KG1 (cell line): ENCODE measurements around the gene ITSN1.

Source experiments
- DNase-seq: peaks from one replicate; lab custom pipeline; 2025; lab: John Stamatoyannopoulos, UW

ITSN1 gene

DNA sequence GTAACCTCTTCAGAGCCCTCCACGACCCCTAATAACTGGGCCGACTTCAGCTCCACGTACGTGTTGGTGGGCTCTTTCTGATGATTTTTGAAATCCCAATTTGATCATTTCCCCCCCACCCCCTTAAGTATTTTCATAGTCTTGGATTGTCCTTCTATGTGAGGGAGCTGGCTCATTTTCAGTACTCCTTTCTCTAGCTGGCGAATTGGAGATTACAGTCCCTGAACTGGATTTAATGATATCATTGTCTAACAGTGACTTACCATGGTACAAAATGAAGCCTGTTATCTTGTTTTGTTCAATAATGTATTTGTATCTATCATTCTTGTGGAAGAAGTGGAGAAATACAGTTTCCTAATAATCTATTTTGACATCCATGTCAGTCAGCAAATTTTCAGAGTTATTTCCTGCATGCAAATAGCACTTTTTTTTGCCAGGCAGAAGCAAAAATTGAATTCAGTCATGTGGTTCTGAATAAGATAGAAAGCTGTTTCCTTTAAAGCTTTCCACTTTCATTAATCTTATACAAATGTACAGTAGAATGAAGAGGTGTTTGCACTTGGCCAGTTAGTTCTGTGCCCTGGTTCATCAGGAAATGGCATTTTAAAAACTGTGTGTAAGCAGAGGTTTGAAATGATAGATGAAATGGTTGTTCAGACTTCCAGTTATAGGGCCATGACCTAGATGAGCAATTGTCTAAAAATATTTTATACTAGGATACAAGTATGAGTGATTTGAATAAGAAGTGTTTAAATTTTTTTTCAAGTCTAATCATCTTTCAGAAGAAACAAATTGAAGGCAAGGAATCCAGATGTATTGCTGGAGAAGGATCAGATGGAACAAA is 169.1 kb downstream of the ITSN1 start:
- DNase-seq = no peak

GRCh38 chr21:33813832-33814365 is 171.6 kb downstream of the ITSN1 start:
- DNase-seq = no peak

- no peak for DNase-seq
Observed at GRCh38 chr21:33815143-33815707, 172.9 kb downstream of the ITSN1 start.

DNA sequence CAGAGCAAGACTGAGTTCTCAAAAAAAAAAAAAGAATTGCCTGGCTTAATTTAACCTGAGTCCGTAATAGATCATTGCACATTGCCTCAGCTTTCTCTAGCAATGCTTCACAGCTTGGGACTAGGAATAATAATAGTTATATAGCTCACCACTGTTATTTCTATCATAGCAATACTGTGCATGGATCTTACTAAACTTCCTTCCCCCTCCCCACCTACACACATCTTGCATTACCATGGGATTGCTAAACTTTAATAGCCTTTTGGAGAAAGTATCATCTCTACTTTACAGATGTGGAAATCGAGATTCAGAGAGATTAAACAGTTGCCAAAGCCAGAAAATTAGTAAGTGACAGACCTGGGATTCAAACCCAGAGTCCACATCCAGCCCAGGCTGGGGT is 173.9 kb downstream of the ITSN1 start:
- DNase-seq = no peak

GRCh38 chr21:33817138-33817537 is 174.8 kb downstream of the ITSN1 start:
- no peak for DNase-seq

DNA sequence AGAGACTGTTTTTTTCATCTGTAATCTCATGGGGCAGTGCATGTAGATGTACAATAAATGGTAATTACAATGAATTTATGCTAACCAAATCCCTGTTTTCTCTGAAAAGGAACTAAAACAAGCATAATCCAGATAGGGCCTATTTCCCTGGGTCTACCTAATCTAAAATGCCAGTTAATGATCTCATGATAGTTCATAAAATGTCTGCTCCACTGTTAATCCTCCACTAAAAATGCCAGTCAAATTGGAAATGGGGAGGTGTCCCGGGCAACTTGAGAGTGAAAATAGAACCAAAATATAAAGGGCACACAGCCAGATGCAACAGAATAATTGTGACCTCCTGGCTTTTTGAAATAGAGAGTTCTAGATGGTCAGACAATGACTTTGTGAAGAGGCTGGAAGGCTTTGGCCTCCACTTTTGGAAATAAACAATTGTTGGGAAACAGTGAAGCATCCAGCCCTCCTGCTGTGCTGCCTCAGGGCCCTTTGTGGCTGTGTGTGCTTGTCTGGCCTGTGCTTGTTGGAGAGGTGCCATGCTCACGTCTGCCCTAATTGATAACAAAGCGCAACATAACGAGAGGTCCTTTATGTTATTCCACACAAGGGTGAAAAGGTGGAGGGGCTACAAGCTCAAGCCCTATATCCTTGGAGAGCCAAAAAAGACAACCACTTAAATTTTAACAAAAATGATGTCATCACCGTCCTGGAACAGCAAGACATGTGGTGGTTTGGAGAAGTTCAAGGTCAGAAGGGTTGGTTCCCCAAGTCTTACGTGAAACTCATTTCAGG is 175.6 kb downstream of the ITSN1 start:
- DNase-seq = no peak

DNA sequence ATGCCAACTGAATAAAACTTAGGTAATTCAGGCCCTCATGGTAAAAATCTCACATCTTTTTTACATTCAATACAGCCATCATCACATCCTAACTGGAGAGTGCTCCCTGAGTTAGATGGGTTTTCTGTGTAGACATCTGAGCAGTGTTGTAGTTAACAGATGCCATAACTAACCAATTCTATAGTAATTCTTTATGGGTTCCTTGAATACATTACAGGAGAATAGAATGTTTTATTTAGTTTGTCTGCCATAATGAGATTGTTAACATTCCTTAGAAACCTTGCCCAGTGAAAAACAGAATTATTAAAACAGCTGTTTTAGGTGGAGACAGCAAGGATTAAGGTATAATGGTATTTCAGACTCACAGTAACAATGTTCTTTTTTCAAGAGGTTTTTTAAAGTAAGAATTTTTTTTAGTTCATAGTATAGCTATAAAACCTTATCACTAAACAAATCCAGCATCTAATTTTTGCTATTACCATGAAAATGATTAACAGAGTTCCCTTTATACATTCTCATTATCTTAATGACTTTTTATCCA is 178.0 kb downstream of the ITSN1 start:
- DNase-seq = no peak

DNA sequence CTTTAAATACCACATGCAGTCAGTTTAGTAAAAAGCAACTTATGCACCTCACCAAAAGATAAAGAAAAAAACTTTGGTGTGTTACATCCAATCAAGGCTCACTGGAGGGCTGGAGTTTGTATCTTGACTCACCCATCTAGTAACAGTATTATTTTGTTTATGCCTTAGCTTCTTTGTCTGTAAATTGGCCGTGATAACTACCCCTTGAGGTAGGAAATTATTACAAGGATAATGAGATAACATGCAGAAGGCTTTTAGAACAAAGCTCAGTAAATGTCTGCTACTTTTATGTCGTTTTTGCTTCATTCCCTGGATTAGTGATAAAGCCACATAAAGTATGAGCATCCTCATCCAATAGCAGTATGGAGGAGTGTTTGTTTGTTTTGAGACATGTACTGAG is 178.5 kb downstream of the ITSN1 start:
- no peak for DNase-seq

GRCh38 chr21:33821503-33822322 is 179.4 kb downstream of the ITSN1 start:
- DNase-seq = no peak

DNA sequence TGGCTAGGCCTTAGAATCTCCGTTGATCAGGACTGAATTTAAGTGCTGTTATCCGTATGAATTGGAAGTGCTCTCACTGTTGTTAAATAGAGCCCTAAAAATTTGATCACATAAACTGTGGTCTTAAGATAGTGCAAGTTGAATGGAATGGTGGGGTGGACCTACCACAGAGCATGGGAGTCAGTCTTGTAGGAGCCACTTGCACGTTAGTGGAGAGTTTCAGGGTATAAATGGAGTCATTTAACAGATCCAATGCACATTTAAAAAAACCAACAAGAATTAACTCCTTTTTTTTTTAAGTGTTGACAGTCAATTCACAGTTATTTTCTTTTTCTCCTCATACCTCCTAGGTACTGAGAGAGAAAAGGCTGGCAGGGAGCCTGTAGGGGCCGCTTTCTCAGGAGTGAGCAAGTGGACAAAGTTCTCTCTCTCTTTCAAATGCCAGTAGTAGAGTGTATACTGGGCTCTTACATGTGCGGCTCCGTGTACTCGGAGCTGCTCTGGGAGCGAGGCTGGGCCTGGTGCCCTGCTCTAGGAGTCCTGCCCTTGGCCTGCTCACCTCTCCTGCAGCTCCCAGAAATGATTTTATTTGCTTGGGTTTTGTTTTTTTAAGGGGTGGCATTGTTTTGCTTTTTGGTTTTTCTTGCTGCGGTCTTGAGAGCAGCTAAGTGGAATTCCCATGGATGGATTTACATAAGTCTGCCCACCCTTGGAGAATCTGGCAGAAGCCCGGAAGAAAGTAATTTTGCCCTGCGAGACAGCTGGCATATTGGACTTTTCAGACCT is 182.0 kb downstream of the ITSN1 start:
- DNase-seq = no peak

DNA sequence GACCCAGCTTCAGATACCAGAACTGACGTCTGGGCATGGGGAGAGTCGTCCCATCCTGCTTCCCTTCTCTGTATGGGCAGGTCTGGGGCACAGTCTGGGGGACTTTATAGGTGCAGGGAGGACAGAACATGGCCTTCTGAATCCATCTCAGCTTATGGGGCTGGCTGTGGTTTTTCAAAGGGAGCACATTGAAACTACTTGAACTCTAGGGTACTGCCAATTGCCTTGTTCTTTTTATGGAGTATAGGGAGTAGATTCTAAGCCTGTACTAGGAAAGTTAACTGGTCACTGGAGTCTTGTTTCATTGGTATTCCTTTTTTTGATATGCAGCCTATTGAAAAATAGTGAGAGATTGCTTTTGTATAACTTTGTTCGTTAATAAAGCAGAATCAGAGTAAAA is 183.1 kb downstream of the ITSN1 start:
- no peak for DNase-seq

DNA sequence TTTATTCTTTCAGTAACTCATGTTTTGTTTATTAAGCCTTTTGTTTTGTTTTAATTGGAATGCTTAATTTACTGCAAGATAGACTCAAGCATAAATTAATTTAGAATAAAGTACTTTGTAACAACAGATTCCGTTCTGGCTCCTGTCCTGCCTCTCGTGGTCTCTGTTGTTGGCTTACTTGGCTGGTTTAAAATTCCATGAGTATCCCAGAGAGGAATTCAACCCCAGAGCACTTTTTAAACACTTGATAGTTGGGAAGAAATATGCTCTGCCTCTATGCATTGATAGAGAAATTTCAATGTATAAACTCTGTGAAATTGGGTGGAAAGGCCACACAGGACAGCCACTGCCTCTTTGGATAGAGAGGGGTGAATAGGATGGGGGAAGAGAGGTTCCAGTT is 183.6 kb downstream of the ITSN1 start:
- no peak for DNase-seq

- no peak for DNase-seq
Observed at GRCh38 chr21:33828083-33828482, 185.8 kb downstream of the ITSN1 start.

DNA sequence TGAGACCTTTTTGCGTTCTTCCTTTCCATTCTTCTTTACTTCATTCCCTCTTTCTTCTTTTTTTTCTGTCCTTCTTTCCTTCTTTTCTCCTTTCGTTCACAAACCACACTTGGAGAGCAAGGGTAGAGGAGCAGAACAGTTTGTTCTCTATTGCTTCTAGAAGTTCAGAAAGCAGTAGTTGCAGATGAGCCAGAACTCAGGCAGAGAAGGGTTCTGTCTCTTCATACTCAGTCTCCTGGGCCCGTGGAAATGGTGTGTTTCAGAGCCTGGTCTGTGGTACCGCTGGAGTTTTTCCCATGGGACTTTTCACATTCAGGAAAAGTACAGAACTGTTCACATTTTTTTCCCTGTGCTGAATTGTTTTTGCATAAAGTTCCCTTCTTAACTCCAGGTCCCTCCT is 186.3 kb downstream of the ITSN1 start:
- DNase-seq = no peak

DNA sequence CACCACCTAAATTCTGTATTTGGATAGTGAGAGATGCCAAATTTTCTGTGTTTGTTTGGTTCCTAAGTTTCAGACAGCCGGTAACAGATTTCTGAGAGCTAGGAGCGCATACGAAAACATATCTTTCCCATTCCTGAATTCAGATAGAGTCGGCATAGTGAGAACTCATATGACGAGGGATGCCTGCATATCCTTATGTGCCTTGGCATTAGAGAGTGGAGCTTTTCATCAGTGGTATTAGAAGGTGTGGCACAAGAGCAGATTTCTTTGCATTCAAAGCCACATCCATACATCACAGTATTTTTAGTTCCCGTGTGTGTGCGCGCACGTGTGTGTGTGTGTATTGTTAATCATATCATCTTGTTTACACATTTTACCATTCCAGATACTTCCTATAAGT is 187.5 kb downstream of the ITSN1 start:
- DNase-seq = no peak

- no peak for DNase-seq
Observed at GRCh38 chr21:33831962-33832659, 189.8 kb downstream of the ITSN1 start.

DNA sequence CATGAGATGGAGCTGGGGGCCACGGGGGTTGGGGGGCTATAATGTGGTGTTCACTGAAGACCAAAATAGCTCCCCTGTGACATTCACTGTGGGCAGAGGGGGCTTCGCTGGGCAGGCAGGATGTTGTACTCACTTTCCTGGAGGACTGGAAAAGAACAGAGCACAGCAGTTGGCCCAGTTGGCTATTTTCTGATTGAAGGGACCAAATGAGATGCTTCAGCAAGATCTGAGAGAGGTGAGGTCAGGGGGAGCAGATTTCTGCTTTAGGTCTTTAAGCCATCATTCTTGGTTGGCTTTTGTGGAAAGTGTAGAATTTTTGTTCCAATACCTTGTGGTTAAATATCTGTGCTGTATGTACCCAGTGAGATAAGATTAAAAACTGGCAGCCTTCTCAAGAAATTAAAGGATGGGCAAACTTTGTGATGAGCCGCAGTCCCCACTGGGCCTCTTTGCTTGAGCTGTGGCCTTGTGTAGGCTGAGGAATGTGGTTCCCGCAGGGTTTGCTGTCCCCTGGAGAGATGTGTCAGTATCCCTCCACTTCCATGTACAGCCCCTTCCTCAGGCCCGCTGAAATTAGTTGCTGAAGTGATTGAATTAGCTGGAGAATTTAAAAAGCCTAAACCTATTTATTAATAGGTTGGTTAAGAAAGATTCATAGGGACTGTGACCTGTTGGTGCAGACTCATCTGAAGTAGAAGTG is 192.7 kb downstream of the ITSN1 start:
- no peak for DNase-seq

DNA sequence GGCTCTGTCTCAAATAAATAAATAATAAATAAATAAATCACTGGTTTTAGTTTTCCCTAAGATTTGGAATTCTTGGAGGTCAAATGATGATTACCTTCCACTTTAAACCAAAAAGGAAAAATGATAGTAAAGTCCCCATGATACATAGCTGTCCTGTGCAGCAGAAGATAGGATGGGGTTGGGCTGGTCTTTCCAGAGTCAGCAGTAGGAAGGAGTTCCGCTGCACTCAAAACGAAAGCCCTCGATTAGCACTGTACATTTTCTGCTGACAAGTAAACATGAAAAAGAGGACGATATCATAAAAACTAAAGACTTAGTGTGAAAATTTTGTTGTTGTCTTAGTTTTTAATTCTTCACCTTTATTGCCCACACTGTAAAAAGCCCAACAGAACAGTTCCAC is 193.6 kb downstream of the ITSN1 start:
- DNase-seq = no peak

DNA sequence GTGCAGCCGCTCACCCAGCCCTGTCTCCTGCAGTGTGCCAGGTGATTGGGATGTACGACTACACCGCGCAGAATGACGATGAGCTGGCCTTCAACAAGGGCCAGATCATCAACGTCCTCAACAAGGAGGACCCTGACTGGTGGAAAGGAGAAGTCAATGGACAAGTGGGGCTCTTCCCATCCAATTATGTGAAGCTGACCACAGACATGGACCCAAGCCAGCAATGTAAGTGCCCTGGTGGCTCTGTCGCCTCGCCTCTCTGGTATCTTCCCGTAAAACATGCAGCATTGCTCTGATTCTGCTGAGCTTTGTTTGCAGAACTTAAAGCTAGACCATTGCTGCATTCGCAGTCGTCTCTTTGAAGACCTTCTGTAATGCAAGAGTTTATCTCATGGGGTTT is 194.1 kb downstream of the ITSN1 start:
- DNase-seq = no peak
